ENCODE measurements around the gene FGL2.
A peak's percentile ranks its signal among the peaks of the same experiment; 100 is the strongest.
"Not testable (repeated sequence)": the region's sequence is repeated elsewhere in the genome, so short reads cannot be mapped to it uniquely, and the experiment has no call there.

Gene FGL2, protein sequence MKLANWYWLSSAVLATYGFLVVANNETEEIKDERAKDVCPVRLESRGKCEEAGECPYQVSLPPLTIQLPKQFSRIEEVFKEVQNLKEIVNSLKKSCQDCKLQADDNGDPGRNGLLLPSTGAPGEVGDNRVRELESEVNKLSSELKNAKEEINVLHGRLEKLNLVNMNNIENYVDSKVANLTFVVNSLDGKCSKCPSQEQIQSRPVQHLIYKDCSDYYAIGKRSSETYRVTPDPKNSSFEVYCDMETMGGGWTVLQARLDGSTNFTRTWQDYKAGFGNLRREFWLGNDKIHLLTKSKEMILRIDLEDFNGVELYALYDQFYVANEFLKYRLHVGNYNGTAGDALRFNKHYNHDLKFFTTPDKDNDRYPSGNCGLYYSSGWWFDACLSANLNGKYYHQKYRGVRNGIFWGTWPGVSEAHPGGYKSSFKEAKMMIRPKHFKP

DNA sequence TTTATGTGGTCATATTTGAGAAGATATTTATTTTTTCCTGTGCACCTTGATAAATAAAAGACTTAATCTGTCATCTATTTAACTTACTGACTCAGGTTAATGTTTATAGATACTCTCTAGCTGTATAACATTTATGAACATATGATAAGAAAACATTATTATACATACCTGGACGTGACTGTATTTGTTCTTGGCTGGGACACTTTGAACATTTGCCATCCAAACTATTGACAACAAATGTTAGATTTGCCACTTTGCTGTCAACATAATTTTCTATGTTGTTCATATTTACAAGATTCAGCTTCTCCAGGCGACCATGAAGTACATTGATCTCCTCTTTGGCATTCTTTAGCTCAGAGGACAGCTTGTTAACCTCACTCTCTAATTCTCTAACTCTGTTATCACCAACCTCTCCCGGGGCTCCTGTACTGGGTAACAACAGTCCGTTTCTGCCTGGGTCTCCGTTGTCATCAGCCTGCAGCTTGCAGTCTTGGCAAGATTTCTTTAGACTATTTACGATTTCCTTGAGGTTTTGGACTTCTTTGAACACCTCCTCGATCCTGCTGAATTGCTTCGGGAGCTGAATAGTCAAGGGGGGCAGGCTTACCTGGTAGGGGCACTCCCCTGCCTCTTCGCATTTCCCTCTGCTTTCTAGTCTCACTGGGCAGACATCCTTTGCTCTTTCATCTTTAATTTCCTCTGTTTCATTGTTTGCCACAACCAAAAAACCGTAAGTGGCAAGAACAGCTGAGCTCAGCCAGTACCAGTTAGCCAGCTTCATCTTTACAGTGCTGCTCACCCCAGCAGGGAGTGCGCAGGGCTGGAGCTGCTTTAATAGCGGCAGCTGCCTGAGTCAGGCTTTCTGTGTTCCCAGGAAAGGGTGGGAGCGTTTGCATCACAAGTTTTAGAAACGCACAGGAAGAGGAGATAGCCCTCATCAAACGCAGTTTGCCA lies at the start of gene FGL2:
FGL2 (minus strand) TSS at position 807 of the 954 bp plus-strand sequence; CDS start at position 781, 26 bp downstream.
- DNase-seq (ENCODE audit: low read depth) = no peak

DNA sequence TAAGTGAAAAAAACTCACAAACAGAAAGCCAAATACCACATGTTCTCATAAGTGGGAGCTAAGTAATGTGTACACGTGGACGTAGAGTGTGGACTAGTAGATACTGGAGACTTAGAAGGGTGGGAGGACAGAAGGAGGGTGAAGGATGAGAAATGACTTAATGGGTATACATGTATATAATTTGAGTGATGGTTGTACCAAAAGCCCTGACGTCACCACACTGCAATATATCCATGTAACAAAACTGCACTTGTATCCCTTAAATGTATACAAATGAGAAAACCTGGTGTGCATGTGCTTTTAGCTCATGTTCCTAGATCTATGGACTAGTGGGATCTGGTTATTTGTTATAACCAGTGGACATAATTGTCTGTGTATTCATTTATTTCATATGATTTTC lies 48.5 kb upstream of the FGL2 start:
- DNase-seq (ENCODE audit: low read depth) = no peak

DNA sequence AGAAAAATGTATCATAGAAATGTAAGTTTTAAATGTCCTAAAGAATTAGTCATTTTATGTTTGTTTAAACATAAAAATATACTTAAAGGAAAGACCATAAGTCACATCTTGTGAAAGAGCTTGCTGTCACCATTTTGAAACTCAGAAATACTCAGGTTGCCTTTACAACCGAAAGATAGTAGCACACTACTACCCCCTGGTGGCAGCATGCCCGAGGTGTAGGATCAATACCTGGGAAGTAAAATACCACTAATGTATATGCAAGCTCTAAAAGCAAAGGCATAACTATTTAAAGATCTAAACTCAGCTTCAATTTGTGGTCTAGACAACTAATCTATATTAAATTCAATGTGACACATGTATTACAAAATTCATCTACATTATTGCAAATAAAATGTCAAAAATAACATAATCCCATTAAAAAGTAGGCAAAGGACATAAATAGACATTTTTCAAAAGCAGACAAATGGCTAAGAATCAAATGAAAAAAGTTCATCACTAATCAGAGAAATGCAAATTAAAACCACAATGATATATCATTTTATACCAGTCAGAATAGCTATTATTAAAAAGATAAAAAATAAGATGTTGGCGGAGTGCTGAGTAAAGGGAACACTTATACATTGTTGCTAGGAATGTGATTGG lies 47.7 kb upstream of the FGL2 start:
- DNase-seq (ENCODE audit: low read depth) = peak; percentile 18

DNA sequence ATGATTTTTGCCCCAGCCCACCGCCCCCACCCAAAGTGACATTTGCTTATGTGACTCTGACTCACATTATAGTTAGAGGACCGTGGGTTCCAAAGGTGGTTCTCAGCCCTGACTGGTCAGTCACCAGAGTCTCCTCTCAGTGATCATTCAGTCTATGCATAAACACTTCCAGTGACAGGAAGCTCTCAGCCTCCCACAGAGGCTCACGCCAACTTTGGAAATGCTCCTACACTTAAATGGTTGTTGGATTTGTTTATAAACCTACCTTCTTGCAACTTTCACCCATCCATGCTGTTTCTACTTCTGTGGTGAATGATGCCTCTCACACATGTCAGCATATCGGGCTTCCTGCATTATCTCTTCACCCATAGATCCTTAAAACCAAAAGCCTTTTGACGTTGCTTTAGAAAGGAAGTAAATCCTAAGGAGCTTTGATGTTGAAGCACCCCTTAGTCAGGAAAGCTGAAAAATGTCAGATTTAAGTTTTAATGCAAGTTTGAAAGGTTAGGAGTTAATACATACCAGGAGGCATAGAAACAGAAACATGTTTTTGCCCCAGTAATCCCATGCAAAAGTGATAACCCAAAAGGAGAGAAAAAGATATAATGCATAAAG lies 46.5 kb upstream of the FGL2 start:
- DNase-seq (ENCODE audit: low read depth) = no peak

DNA sequence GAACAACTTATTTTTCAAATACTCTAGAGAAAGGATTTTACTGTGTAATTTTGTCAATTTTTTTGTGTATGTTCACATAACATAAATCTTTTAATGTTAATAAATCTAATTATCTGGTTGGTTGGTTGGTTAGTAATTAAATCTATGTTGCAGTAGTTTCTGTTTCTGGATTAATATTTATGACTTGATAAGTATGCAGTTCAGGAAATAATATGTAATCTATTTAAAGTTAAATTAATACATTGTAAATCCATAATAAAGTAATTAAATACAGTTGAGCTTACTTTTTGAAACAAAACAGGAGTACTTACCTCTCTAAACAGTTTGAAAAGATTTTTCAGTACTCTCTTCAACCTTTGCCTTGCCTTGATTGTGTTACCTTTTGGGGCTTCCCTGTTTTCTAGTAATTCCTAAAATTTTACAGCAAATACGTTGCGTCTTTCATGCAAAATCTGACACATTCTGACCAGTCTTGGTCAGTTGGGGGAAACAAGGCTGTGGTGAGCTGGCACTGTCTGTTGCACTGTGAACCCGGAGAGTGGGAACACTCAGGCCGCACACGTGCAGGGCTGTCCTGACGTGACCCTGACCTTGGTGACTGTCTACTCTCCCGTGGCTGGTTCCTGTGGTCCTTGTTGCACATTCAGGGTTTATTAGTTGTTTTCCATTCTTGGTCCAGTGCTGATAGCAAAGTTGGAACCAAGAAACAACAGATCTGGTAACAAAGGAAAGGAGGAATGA lies 45.6 kb upstream of the FGL2 start:
- no peak for DNase-seq (ENCODE audit: low read depth)

DNA sequence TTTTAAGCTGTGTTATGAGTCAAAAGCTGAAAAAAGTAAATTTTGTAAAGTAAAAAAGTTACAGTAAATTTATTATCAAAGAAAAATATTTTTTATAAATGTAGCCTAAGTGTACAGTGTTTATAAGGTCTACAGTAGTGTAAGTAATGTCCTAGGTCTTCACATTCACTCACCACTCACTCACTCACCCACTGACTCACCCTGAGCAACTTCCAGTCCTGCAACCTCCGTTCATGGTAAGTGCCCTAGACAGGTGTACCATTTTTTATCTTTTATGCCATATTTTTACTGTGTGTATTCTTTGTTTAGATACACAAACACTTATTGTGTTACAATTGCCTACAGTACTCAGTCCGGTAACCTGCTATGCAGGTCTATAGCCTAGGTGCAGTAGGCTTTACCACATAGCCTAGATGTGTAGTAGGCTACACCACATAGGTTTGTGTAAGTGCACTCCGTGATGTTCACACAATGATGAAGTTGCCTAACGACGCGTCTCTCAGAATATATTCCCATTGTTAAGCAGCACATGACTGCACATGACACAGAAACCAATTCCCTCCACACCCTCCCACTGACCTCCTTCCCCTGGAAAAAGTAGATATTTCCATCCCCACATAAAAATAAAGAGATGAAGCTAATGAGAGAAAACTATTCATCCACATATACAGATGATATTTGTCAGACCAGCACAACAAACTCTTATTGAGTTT lies 44.8 kb upstream of the FGL2 start:
- DNase-seq (ENCODE audit: low read depth) = no peak

DNA sequence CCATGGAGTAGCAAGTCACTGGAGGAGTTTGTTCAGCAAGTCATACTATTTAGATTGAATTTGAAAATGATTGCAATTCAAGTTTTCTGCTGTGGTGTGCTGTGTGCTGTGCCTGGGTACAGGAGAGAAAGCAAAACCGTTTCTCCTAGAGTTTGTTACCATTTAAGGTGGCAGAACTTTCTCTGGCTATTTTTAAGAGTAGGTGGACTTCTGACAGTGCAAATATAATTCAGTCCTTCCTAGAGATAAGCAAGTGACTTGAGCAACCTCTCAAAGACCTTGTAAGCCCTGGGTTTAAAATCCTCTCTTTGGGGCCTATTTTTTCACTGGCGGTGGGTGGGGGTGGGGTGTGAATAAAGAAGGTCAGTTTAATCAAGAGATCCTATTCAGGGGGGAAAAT lies 42.9 kb upstream of the FGL2 start:
- no peak for DNase-seq (ENCODE audit: low read depth)

DNA sequence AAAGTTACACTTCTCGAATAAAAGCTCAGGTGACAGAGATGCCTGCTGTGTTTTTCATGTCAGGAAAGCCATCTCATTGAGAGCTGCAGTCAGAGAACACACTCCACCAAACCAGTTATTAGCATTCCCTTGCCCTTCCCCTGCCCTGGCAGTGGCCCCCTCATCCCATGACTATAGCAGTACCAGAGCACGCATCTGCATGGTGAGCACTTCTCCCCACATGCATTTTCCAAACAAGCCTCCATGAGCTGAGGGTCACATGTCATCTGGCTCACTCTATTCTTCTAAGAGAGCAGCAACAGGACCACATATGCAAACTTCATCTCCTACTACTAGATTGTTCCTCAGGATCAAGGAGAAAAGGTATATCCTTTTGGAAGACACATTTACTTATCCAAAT lies 42.4 kb upstream of the FGL2 start:
- DNase-seq (ENCODE audit: low read depth) = no peak

DNA sequence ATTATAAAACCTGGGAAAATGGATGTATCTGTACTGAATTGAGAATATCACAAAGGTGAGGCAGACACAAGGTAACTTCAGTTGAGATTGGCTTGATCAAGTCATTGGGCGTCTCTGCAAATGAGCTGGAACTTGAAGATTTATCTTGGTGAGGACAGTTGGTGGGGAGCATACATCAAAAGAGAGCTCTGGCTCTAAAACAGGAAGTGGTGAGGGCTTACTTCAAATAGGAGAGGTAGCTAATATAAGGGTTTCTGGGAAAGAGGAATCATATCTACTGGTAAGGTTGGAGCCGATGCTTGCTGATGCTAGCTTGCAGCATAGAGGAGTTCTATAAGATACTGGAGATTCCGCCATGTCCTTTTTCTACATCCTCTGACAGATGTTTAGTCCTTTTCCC lies 39.9 kb upstream of the FGL2 start:
- no peak for DNase-seq (ENCODE audit: low read depth)

DNA sequence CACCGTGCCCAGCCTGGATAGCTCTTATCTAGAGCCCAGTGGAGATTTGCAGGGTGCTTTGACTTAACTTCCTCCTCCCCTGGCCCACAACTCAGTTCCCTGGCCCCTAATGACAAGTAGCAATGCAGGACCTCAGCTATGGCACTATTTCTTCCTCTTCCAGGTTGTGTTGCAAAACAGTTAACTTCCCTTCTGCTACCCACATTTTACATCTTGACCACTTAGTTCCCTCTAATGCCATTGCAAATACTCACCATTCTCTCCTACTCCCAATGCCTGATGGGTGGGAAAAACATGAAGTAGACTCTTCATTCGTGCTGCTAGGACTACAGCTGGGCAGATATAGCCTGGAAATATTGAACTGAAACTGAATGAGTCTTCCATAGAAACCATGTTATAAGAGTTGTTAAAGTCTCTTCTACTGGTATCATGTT lies 39.1 kb upstream of the FGL2 start:
- no peak for DNase-seq (ENCODE audit: low read depth)

DNA sequence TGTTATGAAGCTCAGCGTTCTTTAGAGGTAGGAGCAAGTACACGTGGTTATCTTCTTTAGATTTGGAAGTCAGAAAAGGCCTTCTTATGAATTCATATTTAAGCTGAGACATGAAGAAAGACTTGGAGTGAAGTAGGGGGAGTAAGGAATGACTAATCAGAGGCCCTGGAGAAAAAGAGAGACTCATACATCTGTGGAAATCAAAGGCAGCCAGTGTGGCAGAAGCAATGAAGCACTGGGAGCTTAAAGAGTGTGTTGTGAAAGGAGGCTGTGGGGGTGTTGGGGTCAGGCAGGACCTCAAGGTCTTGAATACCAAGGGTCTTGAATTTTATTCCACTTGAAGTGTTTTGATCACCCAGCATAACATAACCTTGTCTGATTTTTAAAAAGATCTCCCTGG lies 35.7 kb upstream of the FGL2 start:
- DNase-seq (ENCODE audit: low read depth) = no peak

DNA sequence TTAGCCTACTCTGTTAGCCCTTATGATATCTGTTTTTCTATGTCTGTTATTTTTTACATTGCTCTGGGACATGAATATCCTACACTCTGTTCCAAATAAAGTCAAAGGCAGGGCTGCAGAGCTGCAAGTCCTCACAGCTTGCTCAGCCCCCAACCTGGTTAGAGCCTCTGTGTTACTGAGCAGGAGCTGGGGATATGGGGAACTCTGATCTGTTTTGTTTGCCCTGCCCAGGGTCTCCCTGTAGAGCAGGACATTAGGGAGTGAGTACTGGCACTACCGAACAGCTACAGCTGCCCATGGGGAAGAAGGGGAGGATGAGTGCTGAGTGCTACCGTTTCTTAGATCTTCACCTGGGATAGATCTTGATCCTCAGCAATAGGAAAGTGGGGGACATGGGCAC lies 32.8 kb upstream of the FGL2 start:
- DNase-seq (ENCODE audit: low read depth) = no peak

DNA sequence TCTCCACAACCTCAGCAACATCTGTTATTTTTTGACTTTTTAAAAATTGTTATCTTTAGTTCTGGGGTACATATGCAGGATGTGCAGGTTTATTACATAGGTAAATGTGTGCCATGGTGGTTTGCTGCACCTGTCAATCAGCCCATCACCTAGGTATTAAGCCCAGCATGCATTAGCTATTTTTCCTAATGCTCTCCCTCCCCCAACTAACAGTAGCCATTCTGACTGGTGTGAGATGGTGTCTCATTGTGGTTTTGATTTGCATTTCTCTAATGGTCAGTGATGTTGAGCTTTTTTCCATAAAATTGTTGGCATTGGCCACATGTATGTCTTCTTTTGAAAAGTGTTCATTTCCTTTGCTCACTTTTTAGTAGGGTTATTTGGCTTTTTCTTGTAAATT lies 29.2 kb upstream of the FGL2 start:
- not testable (repeated sequence) for DNase-seq (ENCODE audit: low read depth)

DNA sequence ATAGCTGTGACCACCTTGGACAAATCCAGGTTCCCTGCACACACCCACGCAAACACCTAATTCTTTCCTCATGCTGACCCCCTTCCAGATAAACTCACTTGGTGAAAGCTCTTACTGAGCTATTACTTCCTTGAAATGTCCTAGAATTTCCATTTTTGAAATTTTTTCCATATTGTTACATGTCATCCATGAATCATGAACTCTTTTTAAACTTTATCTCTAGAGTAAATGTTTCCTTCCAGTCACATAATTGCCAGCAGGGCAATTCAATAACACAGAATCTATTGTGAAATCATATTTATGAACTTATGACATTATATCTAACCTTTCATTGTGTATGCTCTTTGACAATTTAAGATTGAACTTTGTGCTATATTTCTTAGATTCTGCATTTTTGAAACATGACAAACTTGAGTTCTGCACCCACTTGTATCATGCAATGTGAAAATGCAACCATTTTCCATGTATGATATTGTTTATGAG lies 26.8 kb upstream of the FGL2 start:
- DNase-seq (ENCODE audit: low read depth) = no peak

DNA sequence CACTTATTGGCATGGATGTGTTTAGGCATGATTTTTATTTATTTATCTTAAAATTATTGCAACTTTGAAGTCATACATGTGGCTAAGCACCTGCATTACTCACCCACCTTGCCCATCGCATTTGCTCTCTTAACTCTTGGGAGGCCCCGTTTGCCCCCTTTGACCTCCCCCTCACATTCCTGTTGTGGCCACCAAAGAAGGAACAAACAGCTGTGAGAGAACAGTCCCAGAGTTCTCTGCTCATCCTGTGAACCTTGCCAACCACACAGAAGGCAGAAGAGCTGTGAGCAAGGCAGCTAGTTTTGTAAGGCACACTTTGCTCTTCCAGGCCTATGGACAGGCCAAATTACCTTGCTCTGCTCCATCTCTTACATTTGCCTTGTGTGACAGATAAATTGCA lies 23.6 kb upstream of the FGL2 start:
- no peak for DNase-seq (ENCODE audit: low read depth)

DNA sequence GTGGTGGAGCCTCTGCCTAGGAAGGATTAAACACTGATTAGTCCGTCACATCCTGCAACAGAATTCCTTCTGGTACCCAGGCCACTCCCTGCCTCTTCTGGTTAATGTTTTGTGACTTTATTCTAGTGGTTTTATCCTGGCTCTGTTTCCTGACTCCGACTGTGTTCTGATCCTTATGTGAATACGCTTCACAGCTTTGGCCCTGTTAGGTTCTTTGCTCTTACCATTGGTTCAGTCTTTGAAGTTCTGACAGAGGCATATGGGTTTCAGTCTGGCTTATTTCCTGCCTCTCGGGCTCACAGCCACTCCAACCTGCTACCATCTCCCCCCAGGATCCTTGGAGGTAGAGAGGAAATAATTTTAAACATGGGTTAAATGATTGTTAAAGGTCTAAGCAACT lies 23.2 kb upstream of the FGL2 start:
- DNase-seq (ENCODE audit: low read depth) = no peak

DNA sequence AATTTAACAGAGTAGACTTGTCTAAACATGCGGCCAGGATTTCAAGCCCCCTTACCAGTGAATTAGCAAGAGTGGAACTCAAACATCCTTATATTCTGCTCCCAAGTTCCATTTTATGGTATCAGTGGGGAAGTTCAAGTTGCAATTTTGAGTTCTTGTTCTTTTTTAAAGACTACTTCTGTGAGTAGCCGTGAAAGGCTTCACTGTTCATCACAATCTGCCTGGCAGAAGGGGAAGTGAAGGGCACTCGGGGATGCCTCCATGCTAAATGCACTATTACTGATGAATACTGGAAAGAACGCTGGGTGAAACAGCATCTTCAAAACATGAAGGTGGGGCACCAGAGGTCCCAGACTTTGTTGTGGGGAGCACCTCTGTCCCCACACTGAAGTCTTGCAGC lies 22.4 kb upstream of the FGL2 start:
- no peak for DNase-seq (ENCODE audit: low read depth)

DNA sequence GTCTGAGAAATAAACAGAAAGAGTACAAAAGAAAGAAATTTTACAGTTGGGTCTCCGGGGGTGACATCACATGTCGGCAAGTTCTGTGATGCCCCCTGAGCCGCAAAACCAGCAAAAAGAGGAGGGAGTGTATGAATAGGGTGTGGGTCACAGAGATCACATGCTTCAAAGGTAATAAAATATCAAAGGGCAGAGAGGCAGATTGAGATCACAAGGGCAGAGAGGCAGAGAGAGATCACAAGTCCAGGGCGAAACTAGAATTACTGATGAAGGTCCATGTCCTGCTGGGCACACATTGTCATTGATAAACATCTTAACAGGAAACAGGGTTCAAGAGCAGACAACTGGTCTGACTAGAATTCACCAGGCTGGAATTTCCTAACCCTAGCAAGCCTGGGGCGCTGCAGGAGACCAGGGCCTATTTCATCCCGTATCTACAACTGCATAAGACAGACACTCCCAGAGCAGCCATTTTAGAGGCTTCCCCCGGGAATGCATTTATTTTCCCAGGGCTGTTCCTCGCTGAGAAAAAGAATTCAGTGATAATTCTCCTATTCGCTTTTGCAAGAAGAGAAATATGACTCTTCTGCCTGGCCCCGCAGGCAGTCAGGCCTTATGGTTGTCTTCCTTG lies 20.2 kb upstream of the FGL2 start:
- not testable (repeated sequence) for DNase-seq (ENCODE audit: low read depth)

DNA sequence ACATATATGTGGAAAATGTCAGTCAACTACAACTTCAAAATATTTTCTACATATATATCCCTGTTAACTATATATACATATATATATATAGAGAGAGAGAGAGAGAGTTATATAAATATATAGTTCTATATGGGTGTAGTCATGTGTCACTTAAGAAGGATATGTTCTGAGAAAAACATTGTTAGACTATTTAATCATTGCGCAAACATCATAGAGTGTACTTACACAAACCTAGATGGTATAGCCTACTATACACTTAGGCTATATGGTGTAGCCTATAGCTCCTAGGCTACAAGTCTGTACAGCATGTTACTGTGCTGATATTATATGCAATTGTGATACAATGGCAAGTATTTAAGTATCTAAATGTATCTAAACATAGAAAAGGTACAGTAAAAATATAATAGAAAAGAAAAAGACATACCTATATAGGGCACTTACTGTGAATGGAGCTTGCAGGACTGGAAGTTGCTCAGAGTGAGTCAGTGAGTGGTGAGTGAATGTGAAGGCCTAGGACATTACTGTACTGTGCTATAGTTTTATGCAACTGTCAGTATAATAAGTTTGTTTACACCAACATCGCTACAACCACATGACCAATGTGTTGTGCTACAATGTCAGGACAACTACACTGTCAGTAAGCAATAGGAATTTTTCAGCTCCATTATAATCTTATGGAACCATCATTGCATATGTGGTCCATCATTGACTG lies 18.0 kb upstream of the FGL2 start:
- DNase-seq (ENCODE audit: low read depth) = no peak

Data from CMK (cell line).